K562 treated with DMSO at 1 percent for 24 hours (cell line): Measurements from ENCODE around the gene TUBD1. TPM values are rescaled to one million over a fixed set of nuclear protein-coding genes. Genes with fewer than 3 reads are reported as not detected.

Source experiments
- total RNA-seq: library from RNA; unstranded; fragments of 300-600 nt; gene quantifications from 2 replicates; pipeline ENCODE4 v1.2.3, GENCODE V29; 2022; ENCODE audit warnings: low read depth; ENCODE audit not compliant: insufficient read depth

The TUBD1 gene
- 15.1 and 16.7 TPM in 2 replicates for total RNA-seq

GRCh38 chr17:59892924-59893675 lies at the start of gene TUBD1, which contains the start of gene RPS6KB1:
Gene TUBD1 (minus strand): TSS chr17:59892943. CDS start chr17:59891002, 1,941 bp downstream.
Gene RPS6KB1 (plus strand): TSS chr17:59893121. CDS start chr17:59893185, 64 bp downstream.

Other genes with a start within 250 kb of the TUBD1 start
- gene PTRH2, start 185.5 kb downstream of the TUBD1 start, total RNA-seq = 32.8 and 33.7 TPM in 2 replicates
- gene VMP1, start 185.3 kb downstream of the TUBD1 start, total RNA-seq = 39.0 and 52.0 TPM in 2 replicates
- 20.0 and 22.4 TPM in 2 replicates for gene RPS6KB1, start 178 bp upstream of the TUBD1 start, total RNA-seq
- gene RNFT1, start 71.8 kb upstream of the TUBD1 start, total RNA-seq = 17.2 and 18.1 TPM in 2 replicates
- gene HEATR6, start 186.0 kb upstream of the TUBD1 start, total RNA-seq = 14.7 and 19.1 TPM in 2 replicates